Stimulated activated CD4-positive, alpha-beta T cell treated with anti-CD3 and anti-CD28 coated beads, Interleukin-15, amount 100 ng/mL, for 1 hour (primary cell): Measurements from ENCODE around the gene HDAC1.
"Not testable (repeated sequence)": the region's sequence is repeated elsewhere in the genome, so short reads cannot be mapped to it uniquely, and the experiment has no call there.

Source experiments
- DNase-seq, 2 donors: peaks; one replicate each; pipeline ENCODE4 v3.0.0-alpha.2; 2020; ENCODE audit warnings: low read depth in 1 of 2, low spot score in 1 of 2

Gene HDAC1

GRCh38 chr1:32273391-32274208 lies 18.3 kb upstream of the HDAC1 start:
- peak; percentile 57 to 75 for DNase-seq

GRCh38 chr1:32274646-32275340 lies 17.1 kb upstream of the HDAC1 start:
- no peak for DNase-seq

- DNase-seq = no peak
These were observed 16.5 kb upstream of the HDAC1 start for GRCh38 chr1:32275424-32275823.

GRCh38 chr1:32276032-32276782 lies 15.7 kb upstream of the HDAC1 start:
- DNase-seq = no peak

GRCh38 chr1:32284777-32285176 lies 7.1 kb upstream of the HDAC1 start:
- not testable (repeated sequence) for DNase-seq

GRCh38 chr1:32285658-32286057 lies 6.2 kb upstream of the HDAC1 start:
- DNase-seq = no peak

GRCh38 chr1:32286763-32287162 lies 5.1 kb upstream of the HDAC1 start:
- DNase-seq = no peak

GRCh38 chr1:32289256-32289655 lies 2.6 kb upstream of the HDAC1 start:
- no peak for DNase-seq

- DNase-seq = no peak
These were observed 657 bp upstream of the HDAC1 start for GRCh38 chr1:32291145-32291707.

- DNase-seq = not testable (repeated sequence)
These were observed 6.3 kb downstream of the HDAC1 start for GRCh38 chr1:32298211-32298610.

- DNase-seq = no peak
These were observed 7.4 kb downstream of the HDAC1 start for GRCh38 chr1:32299327-32299726.

GRCh38 chr1:32303358-32303757 lies 11.5 kb downstream of the HDAC1 start:
- no peak for DNase-seq

- DNase-seq = no peak
These were observed 12.2 kb downstream of the HDAC1 start for GRCh38 chr1:32303997-32304622.

- no peak for DNase-seq
These were observed 13.4 kb downstream of the HDAC1 start for GRCh38 chr1:32305310-32305709.

- no peak for DNase-seq
These were observed 15.4 kb downstream of the HDAC1 start for GRCh38 chr1:32307324-32307723.

- no peak for DNase-seq
These were observed 18.1 kb downstream of the HDAC1 start for GRCh38 chr1:32309960-32310359.

GRCh38 chr1:32311709-32312393 lies 20.0 kb downstream of the HDAC1 start:
- no peak for DNase-seq

GRCh38 chr1:32316903-32317277 lies 25.0 kb downstream of the HDAC1 start:
- DNase-seq = no peak

GRCh38 chr1:32318127-32318869 lies 26.4 kb downstream of the HDAC1 start:
- no peak for DNase-seq
